K562 (cell line): Measurements from ENCODE around the gene WNT16. TPM values are rescaled to one million over a fixed set of nuclear protein-coding genes. Genes with fewer than 3 reads are reported as not detected.
A peak's percentile ranks its signal among the peaks of the same experiment; 100 is the strongest.

ENCODE experiments used
- ATAC-seq: fragments of 200-7000 bp; cut with Tn5 transposase; 3 replicates; pipeline ENCODE4 v1.9.1; 2020; ENCODE audit warnings: moderate library complexity
- BruUV-seq: library from RNA; stranded (reverse); fragments of 400-500 nt; replicated peaks from 2 replicates; lab custom pipeline; 2021; lab: Mats Ljungman, UMichigan
- CTCF ChIA-PET: fragments of 300-600 bp; formaldehyde crosslinking; extraction: SDS; loops from one replicate; lab custom pipeline; 2021; ENCODE audit warnings: low intra/inter-chr PET ratio; lab: Yijun Ruan, JAX
- POLR2A ChIA-PET: fragments of 300-600, 350-650 bp; sonication (Branson Sonifier 250); formaldehyde crosslinking; extraction: SDS; loops from one replicate; lab custom pipeline; 2021; ENCODE audit warnings: antibody characterized with exemption, inconsistent platforms; lab: Yijun Ruan, JAX
- DNase-seq, 4 experiments: peaks; one replicate each; pipeline versions ENCODE4 v3.0.0 to v3.0.0-alpha.2; 2011 to 2018; ENCODE audit warnings: low spot score in 3 of 4, mixed read lengths in 3 of 4; ENCODE audit errors: extremely low read depth in 1 of 4
- FAIRE-seq: peaks from 2 replicates; lab custom pipeline; 2011; peaks lifted over from hg19 to GRCh38; lab: Jason Lieb, UNC
- H2AFZ ChIP-seq: 2 replicates; pipeline ENCODE4 v1.6.0; 2011; ENCODE audit warnings: low read depth, low read length, control low read depth, inconsistent platforms
- H3K27ac ChIP-seq: fragments of 200-600 bp; 3 replicates; pipeline ENCODE4 v1.8.0; 2011; ENCODE audit warnings: low read depth, mild to moderate bottlenecking, control low read depth, inconsistent platforms, low read length, moderate library complexity, mixed read lengths; ENCODE audit errors: extremely low read depth
- H3K27me3 ChIP-seq, 2 experiments: fragments of 300-600 bp in 1 of 2; 2 replicates in 1 of 2; 3 replicates in 1 of 2; pipeline versions ENCODE4 v1.6.0 to v1.8.0; 2011; ENCODE audit warnings: inconsistent platforms in 2 of 2, low read length in 2 of 2, mild to moderate bottlenecking in 1 of 2, mixed read lengths in 1 of 2, moderate library complexity in 1 of 2; ENCODE audit not compliant: control insufficient read depth in 2 of 2, insufficient read depth in 2 of 2
- H3K36me3 ChIP-seq: fragments of 300-600 bp; 3 replicates; pipeline ENCODE4 v1.8.0; 2011; ENCODE audit warnings: mild to moderate bottlenecking, low read length, inconsistent platforms; ENCODE audit not compliant: control insufficient read depth, insufficient read depth
- H3K4me1 ChIP-seq, 2 experiments: fragments of 200-600 bp in 1 of 2; replicated peaks in 1 of 2; 2 replicates in 1 of 2; 3 replicates in 1 of 2; pipeline versions ENCODE4 v1.5.1 to v1.8.0; 2011; ENCODE audit warnings: inconsistent platforms in 2 of 2, low read length in 2 of 2, mild to moderate bottlenecking in 1 of 2, mixed read lengths in 1 of 2, moderate library complexity in 1 of 2; ENCODE audit not compliant: control insufficient read depth in 2 of 2, insufficient read depth in 2 of 2
- H3K4me2 ChIP-seq: 2 replicates; pipeline ENCODE4 v1.6.1; 2011; ENCODE audit warnings: low read length, control low read depth, inconsistent platforms, mixed read lengths; ENCODE audit not compliant: insufficient read depth
- H3K4me3 ChIP-seq: fragments of 200-600 bp; sonication (generic), shearing (Covaris generic); 2 replicates; pipeline ENCODE4 v1.5.1; 2016; ENCODE audit warnings: control low read depth, inconsistent platforms
- H3K79me2 ChIP-seq: fragments of 200-600 bp; 3 replicates; pipeline ENCODE4 v1.8.0; 2011; ENCODE audit warnings: low read length, inconsistent platforms; ENCODE audit not compliant: control insufficient read depth, insufficient read depth
- H3K9ac ChIP-seq, 2 experiments: 2 replicates each; pipeline versions ENCODE4 v1.6.0 to v1.6.1; 2011; ENCODE audit warnings: low read depth in 2 of 2, low read length in 2 of 2, control low read depth in 1 of 2, inconsistent platforms in 1 of 2, mild to moderate bottlenecking in 1 of 2, mixed read lengths in 1 of 2; ENCODE audit not compliant: insufficient read depth in 1 of 2
- H3K9me1 ChIP-seq: one replicate; pipeline ENCODE4 v1.6.0; 2011; ENCODE audit warnings: inconsistent platforms, mild to moderate bottlenecking, low read length, moderate library complexity; ENCODE audit not compliant: control insufficient read depth, insufficient read depth
- H3K9me3 ChIP-seq: replicated peaks from 2 replicates; pipeline ENCODE4 v1.5.1; 2011; ENCODE audit warnings: low read depth, low read length, inconsistent platforms; ENCODE audit not compliant: control insufficient read depth, insufficient read depth
- H4K20me1 ChIP-seq: replicated peaks from 2 replicates; pipeline ENCODE4 v1.6.1; 2011; ENCODE audit warnings: low read length, inconsistent platforms, mixed read lengths; ENCODE audit not compliant: control insufficient read depth, insufficient read depth
- ATF2 ChIP-seq: sonication (generic); formaldehyde crosslinking; IDR thresholded peaks from 2 replicates; pipeline ENCODE4 v1.8.1; 2022; ENCODE audit warnings: missing genetic modification reagents
- ERF ChIP-seq: fragments of 450-650 bp; formaldehyde crosslinking; IDR thresholded peaks from 2 replicates; pipeline ENCODE4 v1.4.0; 2020; ENCODE audit warnings: mild to moderate bottlenecking, mixed read lengths
- HNRNPH1 ChIP-seq: fragments of 200-400 bp; formaldehyde crosslinking; optimal IDR thresholded peaks from 2 replicates; pipeline ENCODE3; 2017; ENCODE audit warnings: low read depth, mild to moderate bottlenecking, low read length, moderate library complexity
- KLF10 ChIP-seq: fragments of 250-450 bp; sonication (Bioruptor Pico); IDR thresholded peaks from 2 replicates; pipeline ENCODE4 v1.6.1; 2021; ENCODE audit warnings: matching md5 sums
- LCOR ChIP-seq: sonication (generic); formaldehyde crosslinking; IDR thresholded peaks from 2 replicates; pipeline ENCODE4 v1.8.0; 2022; ENCODE audit warnings: mild to moderate bottlenecking, missing genetic modification reagents
- MAZ ChIP-seq, 2 experiments: fragments of 450-650 bp in 1 of 2; sonication (generic) in 1 of 2; formaldehyde crosslinking; IDR thresholded peaks in 1 of 2; conservative IDR thresholded peaks in 1 of 2; 2 replicates each; pipeline versions ENCODE4 v1.4.0 to v1.5.0; 2020; ENCODE audit warnings: mild to moderate bottlenecking in 1 of 2, missing genetic modification reagents in 1 of 2
- NCOA6 ChIP-seq: fragments of 450-650 bp; IDR thresholded peaks from 2 replicates; pipeline ENCODE4 v1.6.1; 2017; ENCODE audit warnings: mild to moderate bottlenecking
- NFE2L1 ChIP-seq: fragments of 450-650 bp; IDR thresholded peaks from 2 replicates; pipeline ENCODE4 v1.6.1; 2016; ENCODE audit warnings: missing genetic modification characterization, low read depth, mild to moderate bottlenecking, missing compliant biosample characterization, moderate library complexity, borderline replicate concordance
- PML ChIP-seq: IDR thresholded peaks from 2 replicates; pipeline ENCODE4 v1.6.1; 2012; ENCODE audit warnings: low read length, inconsistent platforms
- POLR2A ChIP-seq: fragments of 450-650 bp; conservative IDR thresholded peaks from 2 replicates; pipeline ENCODE4 v1.6.1; 2016
- POLR2AphosphoS5 ChIP-seq: IDR thresholded peaks from 2 replicates; pipeline ENCODE4 v1.6.1; 2011; ENCODE audit warnings: mild to moderate bottlenecking, low read depth, low read length, moderate library complexity; ENCODE audit not compliant: control insufficient read depth, insufficient read depth
- POLR2B ChIP-seq: fragments of 450-650 bp; IDR thresholded peaks from 2 replicates; pipeline ENCODE4 v1.6.1; 2018; ENCODE audit warnings: low read depth; ENCODE audit not compliant: partially characterized antibody
- POLR2G ChIP-seq: fragments of 200-400 bp; formaldehyde crosslinking; IDR thresholded peaks from 2 replicates; pipeline ENCODE4 v1.6.1; 2017; ENCODE audit warnings: low read depth, mild to moderate bottlenecking, antibody characterized with exemption, low read length, moderate library complexity
- RBM22 ChIP-seq: fragments of 200-400 bp; formaldehyde crosslinking; IDR thresholded peaks from 2 replicates; pipeline ENCODE4 v1.6.1; 2018; ENCODE audit warnings: low read length, low read depth; ENCODE audit not compliant: poor library complexity, severe bottlenecking
- TAF15 ChIP-seq: fragments of 200-400 bp; formaldehyde crosslinking; IDR thresholded peaks from 2 replicates; pipeline ENCODE4 v1.6.1; 2017; ENCODE audit warnings: mild to moderate bottlenecking, low read depth, low read length, moderate library complexity
- ZBTB17 ChIP-seq: fragments of 450-650 bp; formaldehyde crosslinking; IDR thresholded peaks from 2 replicates; pipeline ENCODE4 v1.4.0; 2020; ENCODE audit warnings: mild to moderate bottlenecking
- ZNF551 ChIP-seq: fragments of 250-450 bp; sonication (Bioruptor Pico); IDR thresholded peaks from 2 replicates; pipeline ENCODE4 v1.5.0; 2021; ENCODE audit warnings: mild to moderate bottlenecking, moderate library complexity
- ZNF57 ChIP-seq: fragments of 450-650 bp; formaldehyde crosslinking; IDR thresholded peaks from 2 replicates; pipeline ENCODE4 v1.4.0; 2020; ENCODE audit warnings: mild to moderate bottlenecking, moderate library complexity
- WGBS: fragments of 100-300 bp; shearing (Covaris generic); methylation state at CpG from one replicate; pipeline ENCODE4 v1.1.6; 2016; ENCODE audit warnings: low coverage, mixed read lengths; ENCODE audit not compliant: insufficient coverage; ENCODE audit errors: missing lambda C conversion rate; 5-methylcytosine and 5-hydroxymethylcytosine counted together
- in situ Hi-C: fragments of 300-500 bp; cut with MboI; formaldehyde crosslinking; loops from 4 replicates; pipeline ENCODE4 v1.15.0; 2018; ENCODE audit warnings: inconsistent platforms, mixed read lengths
- intact Hi-C: fragments of 100-400 bp; cut with micrococcal nuclease; formaldehyde crosslinking; loops from 2 replicates; pipeline ENCODE4 v1.14.2; 2022
- polyA plus RNA-seq, 8 experiments: library from polyadenylated mRNA; depleted of rRNA in 4 of 8; stranded (reverse) in 5 of 8; unstranded in 3 of 8; fragments of >200 nt; fragmentation: Nextera tagmentation in 2 of 8; fragmentation: Illumina TruSeq in 1 of 8; extraction: Ambion mirVana in 2 of 8; extraction: Trizol in 1 of 8; gene quantifications; 2 replicates each; pipeline versions ENCODE4 v1.2.1 to v1.2.3, GENCODE V29; 2011 to 2014; ENCODE audit warnings: inconsistent platforms in 1 of 8, missing spikeins in 1 of 8
- total RNA-seq, 7 experiments: library from RNA; depleted of rRNA in 6 of 7; stranded (reverse); fragments of >200 nt in 6 of 7; fragmentation: Illumina TruSeq in 2 of 7; extraction: Trizol in 2 of 7; gene quantifications; 2 replicates each; pipeline versions ENCODE4 v1.2.1 to v1.2.3, GENCODE V29; 2011 to 2021; ENCODE audit warnings: low replicate concordance in 1 of 7
- TF ChIP-seq, protein P1 (sequence below), 2 experiments: fragments of 150-350 bp in 1 of 2; IDR thresholded peaks; 2 replicates each; pipeline ENCODE4 v1.6.1; 2012 to 2016; ENCODE audit warnings: low read depth in 2 of 2, low read length in 2 of 2, mild to moderate bottlenecking in 1 of 2, moderate library complexity in 1 of 2

WNT16 gene
- total and polyA plus RNA-seq, 9 of the 15 experiments (the other 6 are each of a cell fraction or from before 2014, with no cell fraction given), result 0.06 to 0.07 TPM; not detected in 7

- intact Hi-C loops, result no loop called here
- Histone ChIP-seq H2AFZ (no peak overlapping the region), H4K20me1 (no peaks in the 10 kb centered on the region), H3K4me2 (no peak overlapping the region), H3K9me3 (no peaks in the 10 kb centered on the region), H3K9me1 (no peaks in the 10 kb centered on the region), H3K9ac (no peak overlapping the region), H3K36me3 (peaks cover 27% of the 10 kb centered on the region; the same call in 2 of the 3 replicates), H3K4me3 (no peak overlapping the region), H3K27ac (no peak overlapping the region), H3K79me2 (no peaks in the 10 kb centered on the region), H3K27me3 (no peaks in the 10 kb centered on the region), H3K4me1 (no peaks in the 10 kb centered on the region)
- BruUV-seq, result no TSS peak
- in situ Hi-C loops, result no loop called here
- ChIA-PET POLR2A (no interaction called here), CTCF (no interaction called here)
- ATAC-seq (peak; percentile 45), FAIRE-seq (no peak), DNase-seq (no peak)
- WGBS, result 60% methylated on average over 8 of the region's 8 CpGs
- TF ChIP-seq ATF2 (CRISPR knock-in tag), result no peak
- TF ChIP-seq KLF10 (CRISPR knock-in tag), result 0 out of 2 replicates have a peak, but pooled peaks have one; percentile 34
- peak; percentile 53 for TF ChIP-seq POLR2G
- no peak for TF ChIP-seq TAF15
- TF ChIP-seq POLR2AphosphoS5, result 0 out of 2 replicates have a peak, but pooled peaks have one; percentile 39
- TF ChIP-seq NCOA6, result no peak
- TF ChIP-seq, protein P1, sequence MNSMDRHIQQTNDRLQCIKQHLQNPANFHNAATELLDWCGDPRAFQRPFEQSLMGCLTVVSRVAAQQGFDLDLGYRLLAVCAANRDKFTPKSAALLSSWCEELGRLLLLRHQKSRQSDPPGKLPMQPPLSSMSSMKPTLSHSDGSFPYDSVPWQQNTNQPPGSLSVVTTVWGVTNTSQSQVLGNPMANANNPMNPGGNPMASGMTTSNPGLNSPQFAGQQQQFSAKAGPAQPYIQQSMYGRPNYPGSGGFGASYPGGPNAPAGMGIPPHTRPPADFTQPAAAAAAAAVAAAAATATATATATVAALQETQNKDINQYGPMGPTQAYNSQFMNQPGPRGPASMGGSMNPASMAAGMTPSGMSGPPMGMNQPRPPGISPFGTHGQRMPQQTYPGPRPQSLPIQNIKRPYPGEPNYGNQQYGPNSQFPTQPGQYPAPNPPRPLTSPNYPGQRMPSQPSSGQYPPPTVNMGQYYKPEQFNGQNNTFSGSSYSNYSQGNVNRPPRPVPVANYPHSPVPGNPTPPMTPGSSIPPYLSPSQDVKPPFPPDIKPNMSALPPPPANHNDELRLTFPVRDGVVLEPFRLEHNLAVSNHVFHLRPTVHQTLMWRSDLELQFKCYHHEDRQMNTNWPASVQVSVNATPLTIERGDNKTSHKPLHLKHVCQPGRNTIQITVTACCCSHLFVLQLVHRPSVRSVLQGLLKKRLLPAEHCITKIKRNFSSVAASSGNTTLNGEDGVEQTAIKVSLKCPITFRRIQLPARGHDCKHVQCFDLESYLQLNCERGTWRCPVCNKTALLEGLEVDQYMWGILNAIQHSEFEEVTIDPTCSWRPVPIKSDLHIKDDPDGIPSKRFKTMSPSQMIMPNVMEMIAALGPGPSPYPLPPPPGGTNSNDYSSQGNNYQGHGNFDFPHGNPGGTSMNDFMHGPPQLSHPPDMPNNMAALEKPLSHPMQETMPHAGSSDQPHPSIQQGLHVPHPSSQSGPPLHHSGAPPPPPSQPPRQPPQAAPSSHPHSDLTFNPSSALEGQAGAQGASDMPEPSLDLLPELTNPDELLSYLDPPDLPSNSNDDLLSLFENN (IDR thresholded peaks at IDR 0.05; ENCODE audit: low read depth in 2 of 2, low read length in 2 of 2), result no peak
- TF ChIP-seq POLR2B, result peak; percentile 61
- TF ChIP-seq RBM22, result peak; percentile 80
- 0 out of 2 replicates have a peak, but pooled peaks have one; percentile 11 for TF ChIP-seq ZNF57
- TF ChIP-seq ERF, result 0 out of 2 replicates have a peak, but pooled peaks have one; percentile 51
- peak; percentile 15 for TF ChIP-seq ZNF551
- no peak for TF ChIP-seq LCOR
- TF ChIP-seq POLR2A, result peak; percentile 67
- peak in 1 of 2 experiments; percentile 33; a peak in 1 of 4 replicates for TF ChIP-seq MAZ (CRISPR knock-in tag; conservative IDR thresholded peaks at IDR 0.05 in 1 of 2, IDR thresholded peaks at IDR 0.05 in 1 of 2)
- 0 out of 2 replicates have a peak, but pooled peaks have one; percentile 26 for TF ChIP-seq ZBTB17 (CRISPR knock-in tag)
- TF ChIP-seq PML, result no peak
- TF ChIP-seq NFE2L1 (tag), result no peak
- no peak for TF ChIP-seq HNRNPH1
Observed at GRCh38 chr7:121302214-121302745, 26.5 kb upstream of the WNT16 start.
